Left lung (tissue), 10 donors: ENCODE data around the gene TNFSF15. TPM values are rescaled to one million over a fixed set of nuclear protein-coding genes. Genes with fewer than 3 reads are reported as not detected.

Source experiments
- ATAC-seq: fragments of 200-7000 bp; cut with Tn5 transposase; one replicate; pipeline ENCODE4 v1.9.1; 2020; ENCODE audit warnings: moderate library complexity
- DNase-seq, 4 donors: peaks; one replicate each; pipeline ENCODE4 v3.0.0-alpha.2; 2013 to 2020
- H3K27ac ChIP-seq, 2 donors: fragments of 200-600 bp; sonication (generic) in 1 of 2; one replicate each; pipeline versions ENCODE4 v1.5.0 to v1.8.0; 2020 to 2021
- H3K27me3 ChIP-seq, 2 donors: fragments of 200-600 bp; sonication (generic) in 1 of 2; one replicate each; pipeline versions ENCODE4 v1.5.0 to v1.8.0; 2020 to 2021
- H3K36me3 ChIP-seq, 2 donors: fragments of 200-600 bp; sonication (generic) in 1 of 2; one replicate each; pipeline versions ENCODE4 v1.5.0 to v1.8.0; 2020 to 2021
- H3K4me1 ChIP-seq, 2 donors: fragments of 200-600 bp; one replicate each; pipeline ENCODE4 v1.8.0; 2021
- H3K4me3 ChIP-seq, 2 donors: fragments of 200-600 bp; sonication (generic) in 1 of 2; one replicate each; pipeline versions ENCODE4 v1.5.0 to v1.8.0; 2020 to 2021; ENCODE audit warnings: mild to moderate bottlenecking in 1 of 2
- H3K9me3 ChIP-seq, 2 donors: fragments of 200-600 bp; sonication (generic) in 1 of 2; one replicate each; pipeline versions ENCODE4 v1.5.0 to v1.8.0; 2020 to 2021
- intact Hi-C, 2 donors: fragments of 100-400 bp; cut with DNase I; formaldehyde crosslinking; loops; one replicate each; pipeline versions ENCODE4 v1.11.2 to v1.14.2; 2022
- polyA plus RNA-seq, 6 donors: library from polyadenylated mRNA; unstranded; fragments of 120-200 nt; gene quantifications; one replicate each; pipeline ENCODE4 v1.2.1, GENCODE V29; 2013; ENCODE audit not compliant: insufficient read length in 6 of 6
- total RNA-seq, 2 donors: library from RNA; stranded (reverse); fragmentation: NEBNext Ultra II Directional; extraction: Animal tissue kit (Norgen Biotek cat#: 25700); gene quantifications; one replicate each; pipeline ENCODE4 v1.2.1, GENCODE V29; 2021
- TF ChIP-seq, protein P1 (sequence below), 2 donors: fragments of 200-600 bp; sonication (generic) in 1 of 2; IDR thresholded peaks; one replicate each; pipeline versions ENCODE4 v1.5.0 to v1.8.0; 2021; ENCODE audit warnings: antibody characterized with exemption in 2 of 2
- donor health status: DM: no; HTN: yes; CAD: no.
- donor health status: DM: no; HTN: no; CAD: no.

Gene TNFSF15
- total and polyA plus RNA-seq, 8 donors, result 9.0 to 22.8 (median 12.8) TPM

GRCh38 chr9:114770991-114771390, 34.8 kb downstream of the TNFSF15 start:
- intact Hi-C loops, result no loop called here
- H3K4me1 ChIP-seq, result no peaks in the 10 kb centered on the region
- TF ChIP-seq, protein P1, sequence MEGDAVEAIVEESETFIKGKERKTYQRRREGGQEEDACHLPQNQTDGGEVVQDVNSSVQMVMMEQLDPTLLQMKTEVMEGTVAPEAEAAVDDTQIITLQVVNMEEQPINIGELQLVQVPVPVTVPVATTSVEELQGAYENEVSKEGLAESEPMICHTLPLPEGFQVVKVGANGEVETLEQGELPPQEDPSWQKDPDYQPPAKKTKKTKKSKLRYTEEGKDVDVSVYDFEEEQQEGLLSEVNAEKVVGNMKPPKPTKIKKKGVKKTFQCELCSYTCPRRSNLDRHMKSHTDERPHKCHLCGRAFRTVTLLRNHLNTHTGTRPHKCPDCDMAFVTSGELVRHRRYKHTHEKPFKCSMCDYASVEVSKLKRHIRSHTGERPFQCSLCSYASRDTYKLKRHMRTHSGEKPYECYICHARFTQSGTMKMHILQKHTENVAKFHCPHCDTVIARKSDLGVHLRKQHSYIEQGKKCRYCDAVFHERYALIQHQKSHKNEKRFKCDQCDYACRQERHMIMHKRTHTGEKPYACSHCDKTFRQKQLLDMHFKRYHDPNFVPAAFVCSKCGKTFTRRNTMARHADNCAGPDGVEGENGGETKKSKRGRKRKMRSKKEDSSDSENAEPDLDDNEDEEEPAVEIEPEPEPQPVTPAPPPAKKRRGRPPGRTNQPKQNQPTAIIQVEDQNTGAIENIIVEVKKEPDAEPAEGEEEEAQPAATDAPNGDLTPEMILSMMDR (IDR thresholded peaks at IDR 0.05), result no peak
- ATAC-seq (no peak), DNase-seq (no peak)
- no peaks in the 10 kb centered on the region for H3K36me3 ChIP-seq
- no peak overlapping the region for H3K4me3 ChIP-seq
- H3K27me3 ChIP-seq, result no peaks in the 10 kb centered on the region
- no peak overlapping the region for H3K27ac ChIP-seq
- no peaks in the 10 kb centered on the region for H3K9me3 ChIP-seq

GRCh38 chr9:114769624-114770023, 36.2 kb downstream of the TNFSF15 start:
- intact Hi-C loops, result no loop called here
- no peak for DNase-seq
- no peaks in the 10 kb centered on the region for H3K27me3 ChIP-seq
- no peak overlapping the region for H3K27ac ChIP-seq
- H3K4me3 ChIP-seq, result no peak overlapping the region
- no peaks in the 10 kb centered on the region for H3K4me1 ChIP-seq
- TF ChIP-seq, protein P1 (IDR thresholded peaks at IDR 0.05), result no peak
- no peaks in the 10 kb centered on the region for H3K36me3 ChIP-seq
- no peaks in the 10 kb centered on the region for H3K9me3 ChIP-seq
- no peak for ATAC-seq

- Histone ChIP-seq H3K4me3 (no peak overlapping the region), H3K9me3 (no peaks in the 10 kb centered on the region), H3K27me3 (no peaks in the 10 kb centered on the region), H3K27ac (no peak overlapping the region), H3K4me1 (no peaks in the 10 kb centered on the region), H3K36me3 (no peaks in the 10 kb centered on the region)
- DNase-seq (no peak), ATAC-seq (no peak)
- intact Hi-C loops, result no loop called here
- TF ChIP-seq, protein P1 (IDR thresholded peaks at IDR 0.05), result no peak
These were observed 42.6 kb downstream of the TNFSF15 start for GRCh38 chr9:114763220-114763619.

- peaks cover 0 to 4% of the 10 kb centered on the region in 2 donors for H3K27me3 ChIP-seq
- TF ChIP-seq, protein P1 (IDR thresholded peaks at IDR 0.05), result no peak
- no peaks in the 10 kb centered on the region for H3K36me3 ChIP-seq
- intact Hi-C loops, result no loop called here
- H3K27ac ChIP-seq, result no peak overlapping the region
- DNase-seq (no peak), ATAC-seq (no peak)
- H3K9me3 ChIP-seq, result no peaks in the 10 kb centered on the region
- H3K4me3 ChIP-seq, result no peak overlapping the region
- H3K4me1 ChIP-seq, result no peaks in the 10 kb centered on the region
These were observed 44.3 kb downstream of the TNFSF15 start for GRCh38 chr9:114761523-114761922.

GRCh38 chr9:114759512-114760341, 46.1 kb downstream of the TNFSF15 start:
- TF ChIP-seq, protein P1 (IDR thresholded peaks at IDR 0.05), result no peak
- Histone ChIP-seq H3K4me3 (no peak overlapping the region), H3K9me3 (no peaks in the 10 kb centered on the region), H3K4me1 (no peaks in the 10 kb centered on the region), H3K27me3 (peaks cover 0 to 4% of the 10 kb centered on the region in 2 donors), H3K27ac (no peak overlapping the region), H3K36me3 (no peaks in the 10 kb centered on the region)
- intact Hi-C loops, result no loop called here
- no peak for DNase-seq
- no peak for ATAC-seq
